ENCODE results near the gene DUSP9. TPM values are rescaled to one million over a fixed set of nuclear protein-coding genes. Genes with fewer than 3 reads are reported as not detected.
A peak's percentile ranks its signal among the peaks of the same experiment; 100 is the strongest.
"Not testable (repeated sequence)": the region's sequence is repeated elsewhere in the genome, so short reads cannot be mapped to it uniquely, and the experiment has no call there.

DUSP9 gene
- total RNA-seq, 2 experiments from 2014 or later = 0.09 TPM; not detected in 1

- H3K4me1 Mint-ChIP-seq = no peaks in the 10 kb centered on the region
- no peaks in the 10 kb centered on the region for H3K9me3 Mint-ChIP-seq (ENCODE audit: low read depth)
- ATAC-seq (no peak), DNase-seq (no peak)
- H3K27ac Mint-ChIP-seq = no peak overlapping the region
- H3K4me3 Mint-ChIP-seq = no peak overlapping the region
- peaks cover 15% of the 10 kb centered on the region for H3K27me3 Mint-ChIP-seq
- no peaks in the 10 kb centered on the region for H3K36me3 Mint-ChIP-seq
- CTCF ChIA-PET = interaction anchor here (1.3 to 2.8 kb wide), 3 partner anchors 19 to 76 kb away, joined by 3 to 8 read pairs (median 3); no protein-coding TSS in a partner anchor
Observed at GRCh38 chrX:153686711-153687110, 39.7 kb downstream of the DUSP9 start.

GRCh38 chrX:153687121-153688039 is 40.4 kb downstream of the DUSP9 start, which contains the start of gene SLC6A8:
Gene SLC6A8 (plus strand): TSS chrX:153687926. CDS start chrX:153688575, 649 bp downstream.
- Mint-ChIP-seq H3K27ac (no peak within 1 kb of the TSS), H3K36me3 (no peaks in the 10 kb centered on the region)

GRCh38 chrX:153688071-153688470 is 41.1 kb downstream of the DUSP9 start:
- Mint-ChIP-seq H3K36me3 (no peaks in the 10 kb centered on the region), H3K4me3 (no peak overlapping the region), H3K27ac (no peak overlapping the region), H3K27me3 (peaks cover 15% of the 10 kb centered on the region), H3K9me3 (ENCODE audit: low read depth) (no peaks in the 10 kb centered on the region), H3K4me1 (no peaks in the 10 kb centered on the region)
- CTCF ChIA-PET = interaction anchor here (1.4 kb wide), 1 partner anchor 75 kb away, joined by 3 read pairs; no protein-coding TSS in a partner anchor
- DNase-seq (no peak), ATAC-seq (peak; percentile 27)

More at GRCh38 chrX:153687121-153688039, 40.4 kb downstream of the DUSP9 start, which contains the start of gene SLC6A8:
- peak within 1 kb of the TSS; percentile 47 for H3K4me3 Mint-ChIP-seq
- no peaks in the 10 kb centered on the region for H3K4me1 Mint-ChIP-seq
- no peaks in the 10 kb centered on the region for H3K9me3 Mint-ChIP-seq (ENCODE audit: low read depth)
- peaks cover 15% of the 10 kb centered on the region for H3K27me3 Mint-ChIP-seq
- DNase-seq (peak; percentile 43), ATAC-seq (peak; percentile 45)
- CTCF ChIA-PET = interaction anchor here (1.4 to 2.8 kb wide), 2 partner anchors 20 to 75 kb away, joined by 3 to 8 read pairs; no protein-coding TSS in a partner anchor

GRCh38 chrX:153688506-153688905 is 41.5 kb downstream of the DUSP9 start:
- Mint-ChIP-seq H3K27ac (no peak overlapping the region), H3K9me3 (ENCODE audit: low read depth) (no peaks in the 10 kb centered on the region), H3K4me1 (no peaks in the 10 kb centered on the region), H3K4me3 (no peak overlapping the region), H3K36me3 (no peaks in the 10 kb centered on the region), H3K27me3 (peaks cover 15% of the 10 kb centered on the region)
- ATAC-seq (no peak), DNase-seq (no peak)
- CTCF ChIA-PET = no interaction called here

GRCh38 chrX:153688911-153689590 is 42.0 kb downstream of the DUSP9 start:
- Mint-ChIP-seq H3K36me3 (no peaks in the 10 kb centered on the region), H3K4me1 (no peaks in the 10 kb centered on the region), H3K4me3 (no peak overlapping the region), H3K9me3 (ENCODE audit: low read depth) (no peaks in the 10 kb centered on the region), H3K27me3 (peaks cover 12% of the 10 kb centered on the region), H3K27ac (no peak overlapping the region)
- CTCF ChIA-PET = no interaction called here
- ATAC-seq (no peak), DNase-seq (no peak)

GRCh38 chrX:153689654-153690465 is 42.9 kb downstream of the DUSP9 start:
- Mint-ChIP-seq H3K4me3 (no peak overlapping the region), H3K36me3 (no peaks in the 10 kb centered on the region), H3K27ac (no peak overlapping the region), H3K9me3 (ENCODE audit: low read depth) (no peaks in the 10 kb centered on the region), H3K4me1 (no peaks in the 10 kb centered on the region), H3K27me3 (peaks cover 12% of the 10 kb centered on the region)
- DNase-seq (no peak), ATAC-seq (no peak)
- CTCF ChIA-PET = no interaction called here

- H3K4me1 Mint-ChIP-seq = no peaks in the 10 kb centered on the region
- H3K27me3 Mint-ChIP-seq = peaks cover 12% of the 10 kb centered on the region
- no peaks in the 10 kb centered on the region for H3K9me3 Mint-ChIP-seq (ENCODE audit: low read depth)
- no peaks in the 10 kb centered on the region for H3K36me3 Mint-ChIP-seq
- DNase-seq = no peak
- ATAC-seq = no peak
- CTCF ChIA-PET = no interaction called here
- H3K4me3 Mint-ChIP-seq = no peak overlapping the region
- no peak overlapping the region for H3K27ac Mint-ChIP-seq
Observed at GRCh38 chrX:153690466-153690865, 43.5 kb downstream of the DUSP9 start.

GRCh38 chrX:153691032-153691827 is 44.2 kb downstream of the DUSP9 start:
- H3K4me1 Mint-ChIP-seq; H3K27ac Mint-ChIP-seq; H3K9me3 Mint-ChIP-seq (ENCODE audit: low read depth); H3K27me3 Mint-ChIP-seq; H3K36me3 Mint-ChIP-seq; DNase-seq; CTCF ChIA-PET; H3K4me3 Mint-ChIP-seq; ATAC-seq: not testable (repeated sequence)

GRCh38 chrX:153692003-153692402 is 45.0 kb downstream of the DUSP9 start:
- no peak overlapping the region for H3K27ac Mint-ChIP-seq
- DNase-seq = no peak
- CTCF ChIA-PET = no interaction called here
- H3K4me1 Mint-ChIP-seq = no peaks in the 10 kb centered on the region
- no peaks in the 10 kb centered on the region for H3K9me3 Mint-ChIP-seq (ENCODE audit: low read depth)
- H3K4me3 Mint-ChIP-seq = no peak overlapping the region
- no peak for ATAC-seq
- peaks cover 3% of the 10 kb centered on the region for H3K27me3 Mint-ChIP-seq
- no peaks in the 10 kb centered on the region for H3K36me3 Mint-ChIP-seq

GRCh38 chrX:153692611-153693156 is 45.7 kb downstream of the DUSP9 start:
- CTCF ChIA-PET = no interaction called here
- no peak for DNase-seq
- no peak for ATAC-seq

GRCh38 chrX:153693216-153694086 is 46.4 kb downstream of the DUSP9 start:
- CTCF ChIA-PET = no interaction called here
- H3K4me1 Mint-ChIP-seq = no peaks in the 10 kb centered on the region
- no peaks in the 10 kb centered on the region for H3K9me3 Mint-ChIP-seq (ENCODE audit: low read depth)

More at GRCh38 chrX:153692611-153693156, 45.7 kb downstream of the DUSP9 start:
- no peak overlapping the region for H3K27ac Mint-ChIP-seq
- H3K36me3 Mint-ChIP-seq = peaks cover 2% of the 10 kb centered on the region
- no peak overlapping the region for H3K4me3 Mint-ChIP-seq
- no peaks in the 10 kb centered on the region for H3K4me1 Mint-ChIP-seq
- H3K9me3 Mint-ChIP-seq (ENCODE audit: low read depth) = no peaks in the 10 kb centered on the region
- peaks cover 3% of the 10 kb centered on the region for H3K27me3 Mint-ChIP-seq

More at GRCh38 chrX:153693216-153694086, 46.4 kb downstream of the DUSP9 start:
- Mint-ChIP-seq H3K27me3 (peaks cover 3% of the 10 kb centered on the region), H3K36me3 (peaks cover 5% of the 10 kb centered on the region), H3K27ac (no peak overlapping the region), H3K4me3 (no peak overlapping the region)
- DNase-seq = no peak
- ATAC-seq = no peak
